Fibroblast of lung (primary cell): Measurements from ENCODE around the gene HADH. TPM values are rescaled to one million over a fixed set of nuclear protein-coding genes. Genes with fewer than 3 reads are reported as not detected.

Experiments used
- DNase-seq, 2 donors: peaks; one replicate each; pipeline versions ENCODE4 v3.0.0 to v3.0.0-alpha.2; 2010; ENCODE audit warnings: low read depth in 2 of 2
- H2AFZ ChIP-seq: 2 replicates; pipeline ENCODE4 v1.5.1; 2012; ENCODE audit warnings: low read length, control low read depth, inconsistent platforms
- H3K27ac ChIP-seq: 2 replicates; pipeline ENCODE4 v1.5.1; 2011; ENCODE audit warnings: low read length, control low read depth; ENCODE audit not compliant: insufficient read depth
- H3K27me3 ChIP-seq: 2 replicates; pipeline ENCODE4 v1.5.1; 2011; ENCODE audit warnings: mild to moderate bottlenecking, low read length; ENCODE audit not compliant: control insufficient read depth, insufficient read depth
- H3K36me3 ChIP-seq: 2 replicates; pipeline ENCODE4 v1.5.1; 2011; ENCODE audit warnings: low read length; ENCODE audit not compliant: control insufficient read depth, insufficient read depth
- H3K4me1 ChIP-seq: 2 replicates; pipeline ENCODE4 v1.5.1; 2011; ENCODE audit warnings: low read length; ENCODE audit not compliant: control insufficient read depth, insufficient read depth; ENCODE audit errors: extremely low read depth
- H3K4me2 ChIP-seq: 2 replicates; pipeline ENCODE4 v1.5.1; 2011; ENCODE audit warnings: low read length, control low read depth; ENCODE audit not compliant: insufficient read depth; ENCODE audit errors: extremely low read depth
- H3K4me3 ChIP-seq, 4 experiments: fragments of 200-600 bp in 1 of 4; sonication (generic) in 1 of 4; replicated peaks in 1 of 4; 2 replicates each; pipeline ENCODE4 v1.5.1; 2011 to 2016; ENCODE audit warnings: low read length in 4 of 4, low read depth in 3 of 4, mild to moderate bottlenecking in 3 of 4, control low read depth in 2 of 4, inconsistent platforms in 1 of 4, mixed read lengths in 1 of 4; ENCODE audit not compliant: insufficient read depth in 1 of 4; ENCODE audit errors: control extremely low read depth in 1 of 4
- H3K79me2 ChIP-seq: 2 replicates; pipeline ENCODE4 v1.5.1; 2012; ENCODE audit warnings: mild to moderate bottlenecking, low read length, inconsistent platforms; ENCODE audit not compliant: control insufficient read depth, insufficient read depth
- H3K9ac ChIP-seq: 2 replicates; pipeline ENCODE4 v1.5.1; 2011; ENCODE audit warnings: mild to moderate bottlenecking, low read length, control low read depth; ENCODE audit not compliant: insufficient read depth
- H3K9me3 ChIP-seq: 2 replicates; pipeline ENCODE4 v1.5.1; 2012; ENCODE audit warnings: low read depth, low read length; ENCODE audit not compliant: control insufficient read depth, insufficient read depth
- H4K20me1 ChIP-seq: 2 replicates; pipeline ENCODE4 v1.5.1; 2011; ENCODE audit warnings: low read length; ENCODE audit not compliant: control insufficient read depth, insufficient read depth; ENCODE audit errors: extremely low read depth
- CTCF ChIP-seq, 2 donors: IDR thresholded peaks in 1 of 2; conservative IDR thresholded peaks in 1 of 2; 1 replicate in 1 of 2; 2 replicates in 1 of 2; pipeline ENCODE4 v1.5.1; 2011 to 2012; ENCODE audit warnings: low read length in 2 of 2, control low read depth in 1 of 2, inconsistent platforms in 1 of 2, low read depth in 1 of 2, mild to moderate bottlenecking in 1 of 2
- EZH2 ChIP-seq: IDR thresholded peaks from 2 replicates; pipeline ENCODE4 v1.5.1; 2012; ENCODE audit warnings: low read length, control low read depth, mild to moderate bottlenecking; ENCODE audit errors: missing control alignments
- polyA plus RNA-seq, 2 donors: library from polyadenylated mRNA; depleted of rRNA in 1 of 2; stranded (reverse) in 1 of 2; unstranded in 1 of 2; fragments of >200 nt; gene quantifications; 2 replicates each; pipeline ENCODE4 v1.2.1, GENCODE V29; 2011 to 2012; ENCODE audit warnings: missing spikeins in 1 of 2
- total RNA-seq: library from RNA; depleted of rRNA; stranded (reverse); fragments of >200 nt; gene quantifications from 2 replicates; pipeline ENCODE4 v1.2.1, GENCODE V29; 2014

The HADH gene
- total and polyA plus RNA-seq, 2 donors (not counting 1 experiment from before 2014, with no cell fraction given), result 16.7 to 29.7 TPM

GRCh38 chr4:107996949-107997788, 7.5 kb downstream of the HADH start:
- Histone ChIP-seq H3K36me3 (no peaks in the 10 kb centered on the region), H3K79me2 (peaks cover 2% of the 10 kb centered on the region), H3K4me3 (no peak overlapping the region), H3K9me3 (no peaks in the 10 kb centered on the region), H2AFZ (no peak overlapping the region), H4K20me1 (peaks cover 1% of the 10 kb centered on the region), H3K4me2 (no peak overlapping the region), H3K27me3 (no peaks in the 10 kb centered on the region), H3K27ac (no peak overlapping the region), H3K9ac (no peak overlapping the region), H3K4me1 (peaks cover 3% of the 10 kb centered on the region)
- DNase-seq, result peak; percentile 80 to 81
- TF ChIP-seq CTCF (conservative IDR thresholded peaks at IDR 0.05 in 1 of 2, IDR thresholded peaks at IDR 0.05 in 1 of 2; ENCODE audit: low read depth in 1 of 2, low read length in 2 of 2), result no peak
- no peak for TF ChIP-seq EZH2

GRCh38 chr4:107997794-107998193, 8.1 kb downstream of the HADH start:
- Histone ChIP-seq H3K4me2 (no peak overlapping the region), H3K36me3 (no peaks in the 10 kb centered on the region), H3K79me2 (peaks cover 2% of the 10 kb centered on the region), H3K9ac (no peak overlapping the region), H4K20me1 (peaks cover 1% of the 10 kb centered on the region), H3K27ac (no peak overlapping the region), H2AFZ (no peak overlapping the region), H3K9me3 (no peaks in the 10 kb centered on the region), H3K4me3 (no peak overlapping the region), H3K27me3 (no peaks in the 10 kb centered on the region), H3K4me1 (peaks cover 3% of the 10 kb centered on the region)
- DNase-seq, result no peak
- TF ChIP-seq CTCF (conservative IDR thresholded peaks at IDR 0.05 in 1 of 2, IDR thresholded peaks at IDR 0.05 in 1 of 2; ENCODE audit: low read depth in 1 of 2, low read length in 2 of 2) (no peak), EZH2 (no peak)

- H2AFZ ChIP-seq, result no peak overlapping the region
- H3K4me3 ChIP-seq, result no peak overlapping the region
- H3K9ac ChIP-seq, result no peak overlapping the region
- H3K27me3 ChIP-seq, result no peaks in the 10 kb centered on the region
- H3K4me1 ChIP-seq, result peaks cover 3% of the 10 kb centered on the region
- no peaks in the 10 kb centered on the region for H3K36me3 ChIP-seq
- H4K20me1 ChIP-seq, result peaks cover 1% of the 10 kb centered on the region
- no peak for TF ChIP-seq EZH2
- TF ChIP-seq CTCF (conservative IDR thresholded peaks at IDR 0.05 in 1 of 2, IDR thresholded peaks at IDR 0.05 in 1 of 2; ENCODE audit: low read depth in 1 of 2, low read length in 2 of 2), result no peak
- H3K4me2 ChIP-seq, result no peak overlapping the region
- DNase-seq, result peak in 1 of 2 donors; percentile 14
- H3K9me3 ChIP-seq, result no peaks in the 10 kb centered on the region
- H3K79me2 ChIP-seq, result no peaks in the 10 kb centered on the region
- no peak overlapping the region for H3K27ac ChIP-seq
Measured at GRCh38 chr4:107999932-108000539, 10.3 kb downstream of the HADH start.
